Stimulated activated CD4-positive, alpha-beta T cell treated with anti-CD3 and anti-CD28 coated beads, Interleukin-15, amount 100 ng/mL, for 24 hours (primary cell): ENCODE results near the gene ECHS1.
"Not testable (repeated sequence)": the region's sequence is repeated elsewhere in the genome, so short reads cannot be mapped to it uniquely, and the experiment has no call there.

ENCODE experiments used
- DNase-seq: peaks from one replicate; pipeline ENCODE4 v3.0.0-alpha.2; 2020

The ECHS1 gene

DNA sequence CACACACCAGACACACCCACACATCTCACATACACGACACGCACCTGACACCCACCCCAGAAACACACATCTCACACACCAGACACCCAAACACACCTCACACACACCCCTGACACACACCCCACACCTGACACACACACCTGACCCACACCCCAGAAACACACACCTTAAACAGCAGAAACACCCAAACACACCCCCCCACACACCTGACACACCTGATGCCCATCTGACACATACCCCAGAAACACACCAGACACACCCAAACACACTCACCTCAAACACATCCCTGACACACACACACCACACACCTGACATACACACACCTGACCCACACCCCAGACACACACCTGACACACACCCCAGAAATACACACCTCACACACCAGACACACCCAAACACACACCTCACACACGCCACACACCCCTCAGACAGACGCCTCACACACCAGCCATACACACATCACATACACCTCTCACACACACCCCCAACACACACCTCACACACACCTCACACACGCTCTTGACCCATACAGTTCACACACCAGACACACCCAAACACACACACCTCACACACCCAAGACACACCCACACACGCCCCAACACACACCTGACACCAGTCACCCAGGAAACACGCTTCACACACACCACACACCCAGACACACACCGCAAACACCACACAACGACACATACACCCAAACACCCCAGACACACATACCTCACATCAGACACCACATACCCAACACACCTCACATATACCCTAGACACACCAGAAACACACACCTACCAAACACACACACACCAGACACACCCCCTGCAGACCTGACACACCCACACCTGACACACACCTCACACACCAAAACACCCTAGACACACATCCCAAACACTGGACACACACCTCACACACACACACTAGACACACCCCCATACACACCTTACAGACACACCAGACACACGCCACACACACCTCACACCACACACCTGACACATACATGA is 34.8 kb downstream of the ECHS1 start:
- DNase-seq: no peak

- no peak for DNase-seq
Observed at GRCh38 chr10:133337370-133337725, 35.8 kb downstream of the ECHS1 start.

DNA sequence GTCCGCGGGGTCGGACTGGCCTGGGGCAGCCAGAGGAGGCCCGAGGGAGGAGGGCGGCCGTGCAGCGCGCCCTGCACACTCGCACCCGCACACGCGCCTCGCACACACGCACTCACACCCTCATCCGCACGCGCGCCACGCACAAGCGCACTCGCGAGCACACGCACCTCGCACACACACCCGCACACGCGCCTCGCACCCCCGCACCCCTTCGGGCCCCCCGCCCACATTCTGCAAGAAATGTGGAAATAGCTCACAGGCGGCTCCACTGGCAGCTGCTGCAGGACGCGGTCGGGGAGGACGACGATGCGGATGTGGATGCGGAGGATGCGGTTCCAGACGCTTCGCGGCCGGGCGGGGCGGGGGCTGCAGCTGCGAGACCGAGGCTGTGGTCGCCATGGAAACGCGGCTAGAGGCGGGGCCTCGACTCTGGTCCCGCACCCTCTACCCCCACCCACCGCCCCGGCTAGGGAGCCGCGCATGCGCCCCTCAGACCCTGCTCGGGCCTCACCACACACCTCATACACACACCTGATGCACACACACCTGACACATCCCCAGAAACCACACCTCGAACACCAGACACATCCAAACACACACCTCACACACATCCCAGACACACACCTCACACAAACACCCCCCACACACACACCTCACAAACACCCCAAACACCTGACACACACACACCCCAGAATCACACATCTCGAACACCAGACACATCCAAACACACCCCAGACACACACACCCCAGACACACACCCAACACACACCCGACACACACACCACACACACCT is 36.4 kb downstream of the ECHS1 start, which contains the start of gene CALY:
Gene CALY (minus strand): TSS at position 320 of the 793 bp plus-strand sequence. CDS start 7,907 bp downstream, outside the sequence.
- DNase-seq: peak; percentile 74

GRCh38 chr10:133336118-133336576 is 37.0 kb downstream of the ECHS1 start:
- DNase-seq: no peak

- DNase-seq: peak; percentile 82
Observed at GRCh38 chr10:133335246-133336117, 37.7 kb downstream of the ECHS1 start.

DNA sequence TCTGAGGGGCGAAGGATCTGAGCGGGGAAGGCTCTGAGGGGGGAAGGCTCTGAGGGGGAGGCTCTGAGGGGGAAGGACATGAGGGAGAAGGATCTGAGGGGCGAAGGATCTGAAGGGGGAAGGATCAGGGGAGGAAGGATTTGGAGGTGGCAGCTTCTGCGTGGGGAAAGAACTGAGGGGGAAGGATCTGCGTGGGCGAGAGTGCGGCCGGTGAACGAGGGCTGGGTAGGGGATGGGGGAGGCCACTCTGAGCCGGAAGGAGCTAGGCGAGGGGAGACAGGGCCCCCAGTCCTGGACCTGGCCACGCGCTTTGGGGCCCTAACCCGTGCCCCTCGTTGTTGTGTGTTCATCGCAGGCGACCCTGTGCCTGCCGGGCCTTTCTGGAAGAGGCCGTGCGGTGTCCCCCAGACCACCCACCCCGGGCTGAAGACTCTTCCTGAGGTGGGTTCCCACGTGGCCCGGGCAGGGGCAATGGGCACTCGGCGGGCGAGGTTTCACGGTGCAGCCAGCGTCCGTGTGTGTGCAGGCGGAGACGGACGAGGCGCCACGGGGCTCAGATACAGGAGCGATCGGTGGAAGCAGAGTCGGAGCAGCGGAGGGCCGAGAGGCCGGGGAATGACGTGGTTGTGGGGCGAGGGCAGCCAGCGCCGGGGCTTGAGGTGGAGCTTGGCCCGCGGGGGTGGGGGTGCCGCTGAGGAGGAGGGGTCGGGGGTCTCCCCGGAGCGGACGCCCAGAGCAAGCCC is 38.5 kb downstream of the ECHS1 start:
- DNase-seq: peak; percentile 52

DNA sequence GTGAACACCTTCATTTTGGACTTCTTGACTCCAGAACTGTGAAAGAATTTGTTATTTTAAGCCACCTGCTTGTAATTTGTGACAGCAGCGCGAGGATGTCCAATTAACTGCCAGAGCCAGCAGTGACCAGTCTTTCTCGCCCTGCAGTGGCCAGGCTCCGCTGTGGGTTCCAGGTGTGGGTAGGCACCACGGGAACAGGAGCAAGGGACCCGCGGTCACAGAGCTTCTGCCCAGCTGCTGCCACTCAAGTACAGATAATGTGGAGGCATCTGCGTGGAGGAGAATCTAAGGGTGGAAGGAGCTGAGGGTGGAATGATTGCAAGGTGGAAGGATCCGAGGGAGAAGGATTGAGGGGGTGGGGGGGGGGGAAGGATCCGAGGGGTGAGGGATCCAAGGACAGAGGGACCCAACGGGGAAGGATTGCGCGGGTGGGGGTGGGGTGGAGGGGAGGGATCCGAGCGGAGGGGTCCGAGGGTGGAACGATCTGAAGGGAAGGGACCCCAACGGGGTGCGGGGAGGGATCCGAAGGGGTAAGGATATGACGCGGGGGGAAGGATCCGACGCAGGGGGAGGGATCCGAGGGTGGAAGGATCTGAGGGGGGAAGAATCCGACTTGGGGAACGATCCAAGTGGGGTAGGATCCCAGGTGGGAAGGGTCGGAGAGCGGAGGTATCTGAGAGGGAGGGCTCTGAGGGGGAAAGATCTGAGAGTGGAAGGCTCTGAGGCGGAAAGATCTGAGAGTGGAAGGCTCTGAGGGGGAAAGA is 40.0 kb downstream of the ECHS1 start:
- no peak for DNase-seq

DNA sequence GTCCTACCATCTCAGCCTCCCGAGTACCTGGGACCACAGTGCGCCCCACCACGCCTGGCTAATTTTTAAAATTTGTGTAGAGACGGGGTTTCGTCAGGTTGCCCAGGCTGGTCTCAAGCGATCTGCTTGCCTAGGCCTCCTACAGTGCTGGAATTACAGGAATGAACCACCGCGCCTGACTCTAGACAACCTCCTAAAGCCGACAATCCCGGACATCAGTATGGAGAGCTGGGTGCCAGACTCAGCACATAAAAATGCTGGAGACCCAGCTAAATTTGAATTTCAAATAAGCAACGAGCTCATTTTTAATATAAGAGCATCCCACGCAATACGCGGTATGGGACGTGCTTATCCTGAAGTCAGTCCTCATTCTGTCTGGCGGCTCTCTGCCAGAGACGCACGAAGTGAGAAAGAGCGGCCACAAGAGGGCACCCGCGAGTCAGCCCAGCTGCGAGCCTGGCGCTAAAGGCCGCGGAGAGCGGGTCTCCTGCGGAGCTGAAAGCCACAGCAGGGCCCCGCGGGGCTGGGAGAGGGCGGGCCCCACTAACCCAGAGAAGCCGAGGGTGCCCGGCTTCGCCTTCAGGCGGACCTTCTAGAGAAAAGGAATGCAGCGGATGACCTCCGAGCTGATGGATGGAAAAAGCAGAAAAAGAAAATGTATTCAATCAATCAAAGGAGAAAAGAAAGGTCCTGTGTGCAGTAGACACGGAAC is 43.5 kb downstream of the ECHS1 start:
- DNase-seq: peak; percentile 92

DNA sequence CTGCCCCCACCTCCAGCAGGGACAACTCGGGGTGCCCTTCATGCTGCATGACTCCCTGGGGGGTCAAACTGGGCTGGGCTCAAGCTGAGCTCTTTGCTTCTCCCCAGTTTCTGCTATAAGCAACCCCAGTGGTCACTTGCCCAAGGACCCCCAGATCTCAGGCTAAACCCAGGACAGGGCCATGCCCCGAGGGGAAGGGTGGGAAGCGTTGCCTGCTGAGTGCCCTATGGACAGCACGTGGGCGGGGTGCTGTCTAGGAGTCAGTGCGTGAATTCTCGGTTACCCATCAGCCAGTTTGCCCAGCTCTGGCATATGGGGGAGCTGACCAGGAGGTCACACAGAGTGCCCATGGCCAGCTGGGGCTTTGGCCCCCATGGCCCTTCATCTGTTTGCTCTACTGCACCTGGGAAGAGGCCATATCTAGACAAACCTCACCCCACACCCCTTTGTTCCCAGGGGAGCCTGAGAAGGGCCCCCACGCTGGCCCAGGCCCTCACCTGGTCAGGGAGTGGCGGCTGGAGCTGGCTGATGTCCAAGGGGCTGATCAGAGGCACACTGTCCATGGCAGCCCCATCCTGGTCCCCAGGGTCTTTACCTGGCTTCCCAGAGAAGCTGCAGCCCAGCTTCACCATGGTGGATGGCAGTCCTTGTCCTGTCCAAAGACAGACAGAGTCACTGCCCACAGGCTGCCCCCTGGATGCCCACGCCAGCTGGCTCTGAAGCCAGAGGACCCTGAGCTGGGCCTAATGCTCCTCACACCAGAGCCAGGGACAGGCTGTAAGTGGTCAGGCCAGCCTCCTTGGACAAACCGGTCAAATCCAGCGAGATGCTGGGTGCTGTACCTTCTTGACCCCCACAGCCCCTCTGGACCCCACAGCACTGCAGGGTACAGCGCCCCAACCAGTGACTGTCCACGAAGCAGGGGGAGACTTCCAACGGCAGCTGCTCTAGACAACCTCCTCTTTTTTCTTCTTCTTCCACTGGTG is 44.5 kb downstream of the ECHS1 start:
- no peak for DNase-seq

GRCh38 chr10:133327651-133328357 is 45.4 kb downstream of the ECHS1 start:
- no peak for DNase-seq

GRCh38 chr10:133326745-133327650 is 46.2 kb downstream of the ECHS1 start:
- no peak for DNase-seq

- no peak for DNase-seq
Observed at GRCh38 chr10:133326223-133326551, 47.0 kb downstream of the ECHS1 start.

DNA sequence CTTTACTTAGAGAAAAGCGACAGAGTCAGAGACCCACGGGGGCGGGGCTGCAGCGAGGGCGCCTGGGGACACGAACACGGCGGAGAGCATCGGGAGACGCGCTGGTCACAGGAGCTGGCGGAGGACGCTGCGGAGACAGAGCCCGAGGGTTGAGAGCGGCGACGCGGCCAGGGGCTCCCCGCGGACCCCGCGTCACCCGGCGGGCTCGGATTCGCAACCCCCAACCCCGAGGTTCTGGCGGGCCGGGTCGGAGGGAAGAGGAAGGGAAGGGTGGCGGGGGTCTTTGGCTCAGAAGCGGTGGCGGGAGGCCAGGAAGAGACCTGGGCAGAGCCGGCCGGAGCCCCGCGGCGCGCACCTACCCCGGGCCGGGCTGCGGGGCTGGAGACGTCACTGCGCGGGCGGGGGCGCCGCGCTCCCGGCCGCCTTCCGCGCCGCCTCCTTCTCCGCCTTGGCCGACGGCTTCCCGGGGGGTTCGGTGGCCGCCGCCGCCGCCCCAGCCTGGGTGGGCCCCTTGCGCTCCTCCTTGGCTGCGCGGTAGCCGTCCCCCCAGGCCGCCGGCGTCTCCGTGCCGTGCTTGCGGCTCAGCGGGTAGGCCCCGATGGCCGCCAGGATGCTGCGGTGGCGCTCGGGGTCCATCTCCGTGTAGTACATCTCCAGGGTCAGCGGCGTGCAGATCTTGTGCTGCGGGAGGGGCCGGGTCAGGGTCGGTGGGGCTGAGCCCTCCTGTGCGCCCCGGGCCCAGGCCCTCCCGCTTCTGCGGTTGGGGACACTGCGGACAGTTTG is 47.5 kb downstream of the ECHS1 start:
- no peak for DNase-seq

DNA sequence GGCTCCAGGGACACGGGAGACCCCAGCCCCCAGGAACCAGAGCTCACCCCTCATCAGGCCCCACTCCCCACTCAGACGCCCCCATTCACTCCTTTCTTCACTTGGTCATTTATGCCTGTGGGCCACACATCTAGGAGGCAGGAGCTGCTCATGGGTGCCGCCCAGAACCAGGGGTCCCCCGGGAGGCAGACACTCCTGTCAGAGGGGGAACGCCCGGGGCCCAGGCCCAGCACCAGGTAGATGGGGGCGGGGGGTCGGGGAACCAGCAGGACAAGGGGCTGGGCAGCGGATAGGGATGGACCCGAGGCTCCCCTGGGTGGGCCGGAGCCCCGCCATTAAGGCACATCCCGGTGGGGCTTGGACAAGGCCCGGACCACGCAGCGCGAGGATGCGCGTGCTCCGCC is 48.3 kb downstream of the ECHS1 start:
- DNase-seq: no peak

DNA sequence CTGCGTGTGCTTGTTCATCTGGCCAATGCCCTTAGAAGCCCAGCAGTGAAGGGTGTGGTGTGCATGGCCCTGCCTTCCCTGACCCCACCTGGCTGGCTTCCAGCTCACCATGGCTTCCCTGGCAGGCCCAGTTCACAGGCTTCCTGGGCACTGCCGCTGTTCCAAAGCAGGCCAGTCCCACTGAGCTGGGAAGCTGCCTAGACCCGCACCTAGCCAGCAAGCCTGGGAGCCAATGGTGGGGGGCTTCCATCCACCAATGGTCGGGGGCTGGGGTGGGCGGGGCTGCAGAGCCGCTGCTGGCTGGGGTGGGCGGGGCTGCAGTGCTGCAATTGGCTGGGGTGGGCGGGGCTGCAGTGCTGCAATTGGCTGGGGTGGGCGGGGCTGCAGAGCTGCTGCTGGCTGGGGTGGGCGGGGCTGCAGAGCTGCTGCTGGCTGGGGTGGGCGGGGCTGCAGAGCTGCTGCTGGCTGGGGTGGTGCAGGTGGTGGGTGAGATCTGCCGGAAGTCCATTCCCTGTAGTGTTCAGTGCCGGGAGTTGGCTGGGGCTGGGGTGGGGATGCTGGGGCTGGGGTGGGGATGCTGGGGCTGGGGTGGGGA is 48.9 kb downstream of the ECHS1 start:
- peak; percentile 78 for DNase-seq

- not testable (repeated sequence) for DNase-seq
Observed at GRCh38 chr10:133322064-133322709, 51.0 kb downstream of the ECHS1 start.
